GM23338 (cell line): ENCODE measurements around the gene EIF3K.

Source experiments
- CREB1 ChIP-seq: fragments of 250-450 bp; sonication (Bioruptor Pico); IDR thresholded peaks from 2 replicates; pipeline ENCODE4 v1.5.0; 2020; ENCODE audit warnings: low read depth, mild to moderate bottlenecking, moderate library complexity
- CTCF ChIP-seq, 2 experiments: fragments of 200-600 bp in 1 of 2; sonication (generic) in 1 of 2; conservative IDR thresholded peaks; 2 replicates each; pipeline versions ENCODE4 v1.5.1 to v1.6.1; 2016 to 2017; ENCODE audit warnings: antibody characterized with exemption in 2 of 2, low read depth in 2 of 2, mild to moderate bottlenecking in 2 of 2, moderate library complexity in 1 of 2
- ETS1 ChIP-seq: IDR thresholded peaks from 2 replicates; pipeline ENCODE4 v1.6.1; 2016; ENCODE audit warnings: antibody characterized with exemption
- EZH2 ChIP-seq: fragments of 200-600 bp; sonication (generic); IDR thresholded peaks from one replicate; pipeline ENCODE4 v1.8.0; 2017; ENCODE audit warnings: antibody characterized with exemption, mild to moderate bottlenecking, low read depth; ENCODE audit not compliant: unreplicated experiment
- EZH2phosphoT487 ChIP-seq: fragments of 200-600 bp; sonication (generic); IDR thresholded peaks from one replicate; pipeline ENCODE4 v1.8.1; 2018; ENCODE audit warnings: antibody characterized with exemption; ENCODE audit not compliant: unreplicated experiment
- JUNB ChIP-seq: IDR thresholded peaks from one replicate; pipeline ENCODE4 v1.6.1; 2016; ENCODE audit warnings: antibody characterized with exemption; ENCODE audit not compliant: unreplicated experiment
- NANOG ChIP-seq: IDR thresholded peaks from 2 replicates; pipeline ENCODE4 v1.6.1; 2016; ENCODE audit warnings: antibody characterized with exemption, borderline replicate concordance
- POLR2AphosphoS5 ChIP-seq: IDR thresholded peaks from 2 replicates; pipeline ENCODE4 v1.6.1; 2016; ENCODE audit warnings: antibody characterized with exemption, low read depth
- ZNF114 ChIP-seq: fragments of 250-450 bp; sonication (Bioruptor Pico); IDR thresholded peaks from 2 replicates; pipeline ENCODE4 v1.5.0; 2020; ENCODE audit warnings: mild to moderate bottlenecking, moderate library complexity
- ZNF331 ChIP-seq: fragments of 250-450 bp; sonication (Bioruptor Pico); IDR thresholded peaks from 2 replicates; pipeline ENCODE4 v1.5.0; 2020; ENCODE audit warnings: low read depth, mild to moderate bottlenecking, moderate library complexity
- TF ChIP-seq, protein P1 (sequence below): IDR thresholded peaks from one replicate; pipeline ENCODE4 v1.6.1; 2018; ENCODE audit warnings: antibody characterized with exemption; ENCODE audit not compliant: unreplicated experiment
- TF ChIP-seq, protein P2 (sequence below): fragments of 250-450 bp; sonication (Bioruptor Pico); IDR thresholded peaks from 2 replicates; pipeline ENCODE4 v1.5.0; 2020; ENCODE audit warnings: mild to moderate bottlenecking, moderate library complexity

GRCh38 chr19:38616265-38616664, 2.7 kb upstream of the EIF3K start:
- no peak for TF ChIP-seq CTCF (conservative IDR thresholded peaks at IDR 0.05; ENCODE audit: low read depth in 2 of 2)
- TF ChIP-seq EZH2phosphoT487 = no peak
- TF ChIP-seq NANOG = no peak
- no peak for TF ChIP-seq POLR2AphosphoS5
- no peak for TF ChIP-seq ETS1
- no peak for TF ChIP-seq JUNB
- no peak for TF ChIP-seq ZNF114
- TF ChIP-seq, protein P1, sequence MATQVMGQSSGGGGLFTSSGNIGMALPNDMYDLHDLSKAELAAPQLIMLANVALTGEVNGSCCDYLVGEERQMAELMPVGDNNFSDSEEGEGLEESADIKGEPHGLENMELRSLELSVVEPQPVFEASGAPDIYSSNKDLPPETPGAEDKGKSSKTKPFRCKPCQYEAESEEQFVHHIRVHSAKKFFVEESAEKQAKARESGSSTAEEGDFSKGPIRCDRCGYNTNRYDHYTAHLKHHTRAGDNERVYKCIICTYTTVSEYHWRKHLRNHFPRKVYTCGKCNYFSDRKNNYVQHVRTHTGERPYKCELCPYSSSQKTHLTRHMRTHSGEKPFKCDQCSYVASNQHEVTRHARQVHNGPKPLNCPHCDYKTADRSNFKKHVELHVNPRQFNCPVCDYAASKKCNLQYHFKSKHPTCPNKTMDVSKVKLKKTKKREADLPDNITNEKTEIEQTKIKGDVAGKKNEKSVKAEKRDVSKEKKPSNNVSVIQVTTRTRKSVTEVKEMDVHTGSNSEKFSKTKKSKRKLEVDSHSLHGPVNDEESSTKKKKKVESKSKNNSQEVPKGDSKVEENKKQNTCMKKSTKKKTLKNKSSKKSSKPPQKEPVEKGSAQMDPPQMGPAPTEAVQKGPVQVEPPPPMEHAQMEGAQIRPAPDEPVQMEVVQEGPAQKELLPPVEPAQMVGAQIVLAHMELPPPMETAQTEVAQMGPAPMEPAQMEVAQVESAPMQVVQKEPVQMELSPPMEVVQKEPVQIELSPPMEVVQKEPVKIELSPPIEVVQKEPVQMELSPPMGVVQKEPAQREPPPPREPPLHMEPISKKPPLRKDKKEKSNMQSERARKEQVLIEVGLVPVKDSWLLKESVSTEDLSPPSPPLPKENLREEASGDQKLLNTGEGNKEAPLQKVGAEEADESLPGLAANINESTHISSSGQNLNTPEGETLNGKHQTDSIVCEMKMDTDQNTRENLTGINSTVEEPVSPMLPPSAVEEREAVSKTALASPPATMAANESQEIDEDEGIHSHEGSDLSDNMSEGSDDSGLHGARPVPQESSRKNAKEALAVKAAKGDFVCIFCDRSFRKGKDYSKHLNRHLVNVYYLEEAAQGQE = no peak
- TF ChIP-seq EZH2 = no peak
- no peak for TF ChIP-seq ZNF331 (CRISPR knock-in tag)
- TF ChIP-seq CREB1 (CRISPR knock-in tag) = no peak
- TF ChIP-seq, protein P2, sequence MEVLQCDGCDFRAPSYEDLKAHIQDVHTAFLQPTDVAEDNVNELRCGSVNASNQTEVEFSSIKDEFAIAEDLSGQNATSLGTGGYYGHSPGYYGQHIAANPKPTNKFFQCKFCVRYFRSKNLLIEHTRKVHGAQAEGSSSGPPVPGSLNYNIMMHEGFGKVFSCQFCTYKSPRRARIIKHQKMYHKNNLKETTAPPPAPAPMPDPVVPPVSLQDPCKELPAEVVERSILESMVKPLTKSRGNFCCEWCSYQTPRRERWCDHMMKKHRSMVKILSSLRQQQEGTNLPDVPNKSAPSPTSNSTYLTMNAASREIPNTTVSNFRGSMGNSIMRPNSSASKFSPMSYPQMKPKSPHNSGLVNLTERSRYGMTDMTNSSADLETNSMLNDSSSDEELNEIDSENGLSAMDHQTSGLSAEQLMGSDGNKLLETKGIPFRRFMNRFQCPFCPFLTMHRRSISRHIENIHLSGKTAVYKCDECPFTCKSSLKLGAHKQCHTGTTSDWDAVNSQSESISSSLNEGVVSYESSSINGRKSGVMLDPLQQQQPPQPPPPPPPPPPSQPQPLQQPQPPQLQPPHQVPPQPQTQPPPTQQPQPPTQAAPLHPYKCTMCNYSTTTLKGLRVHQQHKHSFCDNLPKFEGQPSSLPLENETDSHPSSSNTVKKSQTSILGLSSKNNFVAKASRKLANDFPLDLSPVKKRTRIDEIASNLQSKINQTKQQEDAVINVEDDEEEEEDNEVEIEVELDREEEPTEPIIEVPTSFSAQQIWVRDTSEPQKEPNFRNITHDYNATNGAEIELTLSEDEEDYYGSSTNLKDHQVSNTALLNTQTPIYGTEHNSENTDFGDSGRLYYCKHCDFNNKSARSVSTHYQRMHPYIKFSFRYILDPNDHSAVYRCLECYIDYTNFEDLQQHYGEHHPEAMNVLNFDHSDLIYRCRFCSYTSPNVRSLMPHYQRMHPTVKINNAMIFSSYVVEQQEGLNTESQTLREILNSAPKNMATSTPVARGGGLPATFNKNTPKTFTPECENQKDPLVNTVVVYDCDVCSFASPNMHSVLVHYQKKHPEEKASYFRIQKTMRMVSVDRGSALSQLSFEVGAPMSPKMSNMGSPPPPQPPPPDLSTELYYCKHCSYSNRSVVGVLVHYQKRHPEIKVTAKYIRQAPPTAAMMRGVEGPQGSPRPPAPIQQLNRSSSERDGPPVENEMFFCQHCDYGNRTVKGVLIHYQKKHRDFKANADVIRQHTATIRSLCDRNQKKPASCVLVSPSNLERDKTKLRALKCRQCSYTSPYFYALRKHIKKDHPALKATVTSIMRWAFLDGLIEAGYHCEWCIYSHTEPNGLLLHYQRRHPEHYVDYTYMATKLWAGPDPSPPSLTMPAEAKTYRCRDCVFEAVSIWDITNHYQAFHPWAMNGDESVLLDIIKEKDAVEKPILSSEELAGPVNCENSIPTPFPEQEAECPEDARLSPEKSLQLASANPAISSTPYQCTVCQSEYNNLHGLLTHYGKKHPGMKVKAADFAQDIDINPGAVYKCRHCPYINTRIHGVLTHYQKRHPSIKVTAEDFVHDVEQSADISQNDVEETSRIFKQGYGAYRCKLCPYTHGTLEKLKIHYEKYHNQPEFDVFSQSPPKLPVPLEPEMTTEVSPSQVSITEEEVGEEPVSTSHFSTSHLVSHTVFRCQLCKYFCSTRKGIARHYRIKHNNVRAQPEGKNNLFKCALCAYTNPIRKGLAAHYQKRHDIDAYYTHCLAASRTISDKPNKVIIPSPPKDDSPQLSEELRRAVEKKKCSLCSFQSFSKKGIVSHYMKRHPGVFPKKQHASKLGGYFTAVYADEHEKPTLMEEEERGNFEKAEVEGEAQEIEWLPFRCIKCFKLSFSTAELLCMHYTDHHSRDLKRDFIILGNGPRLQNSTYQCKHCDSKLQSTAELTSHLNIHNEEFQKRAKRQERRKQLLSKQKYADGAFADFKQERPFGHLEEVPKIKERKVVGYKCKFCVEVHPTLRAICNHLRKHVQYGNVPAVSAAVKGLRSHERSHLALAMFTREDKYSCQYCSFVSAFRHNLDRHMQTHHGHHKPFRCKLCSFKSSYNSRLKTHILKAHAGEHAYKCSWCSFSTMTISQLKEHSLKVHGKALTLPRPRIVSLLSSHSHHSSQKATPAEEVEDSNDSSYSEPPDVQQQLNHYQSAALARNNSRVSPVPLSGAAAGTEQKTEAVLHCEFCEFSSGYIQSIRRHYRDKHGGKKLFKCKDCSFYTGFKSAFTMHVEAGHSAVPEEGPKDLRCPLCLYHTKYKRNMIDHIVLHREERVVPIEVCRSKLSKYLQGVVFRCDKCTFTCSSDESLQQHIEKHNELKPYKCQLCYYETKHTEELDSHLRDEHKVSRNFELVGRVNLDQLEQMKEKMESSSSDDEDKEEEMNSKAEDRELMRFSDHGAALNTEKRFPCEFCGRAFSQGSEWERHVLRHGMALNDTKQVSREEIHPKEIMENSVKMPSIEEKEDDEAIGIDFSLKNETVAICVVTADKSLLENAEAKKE (CRISPR knock-in tag) = no peak
